Fibroblast of mammary gland (primary cell): Measurements from ENCODE around the gene LPCAT2.

Source experiments
- DNase-seq: peaks from one replicate; pipeline ENCODE4 v3.0.0-alpha.2; 2010; ENCODE audit warnings: low read depth
- H3K4me3 ChIP-seq: 2 replicates; pipeline ENCODE4 v1.5.1; 2011; ENCODE audit warnings: low read depth, mild to moderate bottlenecking, low read length, moderate library complexity; ENCODE audit not compliant: control insufficient read depth
- TF ChIP-seq, protein P1 (sequence below): conservative IDR thresholded peaks from 2 replicates; pipeline ENCODE4 v1.5.1; 2011; ENCODE audit warnings: low read depth, low read length, inconsistent platforms; ENCODE audit not compliant: control insufficient read depth, insufficient read depth

LPCAT2 gene

DNA sequence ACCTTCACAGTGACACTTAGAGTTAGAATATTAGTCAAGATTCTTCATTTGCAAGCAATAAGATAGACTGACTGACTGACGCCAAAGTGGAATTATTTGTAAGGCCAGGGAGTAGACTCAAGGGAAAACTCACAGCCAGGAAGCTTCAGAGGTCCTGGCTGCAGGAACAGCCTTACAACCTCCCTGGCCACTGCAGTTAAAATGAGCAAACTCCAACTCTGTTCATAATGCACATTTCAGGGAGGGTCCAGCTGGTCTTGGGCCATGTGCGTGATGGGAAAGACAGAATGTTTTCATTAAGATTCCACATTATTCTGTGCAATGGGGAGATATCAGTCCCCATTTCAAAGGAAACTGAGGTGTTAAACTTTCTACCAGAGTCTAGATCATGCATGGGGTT, 67.5 kb downstream of the LPCAT2 start:
- TF ChIP-seq, protein P1, sequence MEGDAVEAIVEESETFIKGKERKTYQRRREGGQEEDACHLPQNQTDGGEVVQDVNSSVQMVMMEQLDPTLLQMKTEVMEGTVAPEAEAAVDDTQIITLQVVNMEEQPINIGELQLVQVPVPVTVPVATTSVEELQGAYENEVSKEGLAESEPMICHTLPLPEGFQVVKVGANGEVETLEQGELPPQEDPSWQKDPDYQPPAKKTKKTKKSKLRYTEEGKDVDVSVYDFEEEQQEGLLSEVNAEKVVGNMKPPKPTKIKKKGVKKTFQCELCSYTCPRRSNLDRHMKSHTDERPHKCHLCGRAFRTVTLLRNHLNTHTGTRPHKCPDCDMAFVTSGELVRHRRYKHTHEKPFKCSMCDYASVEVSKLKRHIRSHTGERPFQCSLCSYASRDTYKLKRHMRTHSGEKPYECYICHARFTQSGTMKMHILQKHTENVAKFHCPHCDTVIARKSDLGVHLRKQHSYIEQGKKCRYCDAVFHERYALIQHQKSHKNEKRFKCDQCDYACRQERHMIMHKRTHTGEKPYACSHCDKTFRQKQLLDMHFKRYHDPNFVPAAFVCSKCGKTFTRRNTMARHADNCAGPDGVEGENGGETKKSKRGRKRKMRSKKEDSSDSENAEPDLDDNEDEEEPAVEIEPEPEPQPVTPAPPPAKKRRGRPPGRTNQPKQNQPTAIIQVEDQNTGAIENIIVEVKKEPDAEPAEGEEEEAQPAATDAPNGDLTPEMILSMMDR = no peak
- DNase-seq = no peak
- H3K4me3 ChIP-seq = no peak overlapping the region

DNA sequence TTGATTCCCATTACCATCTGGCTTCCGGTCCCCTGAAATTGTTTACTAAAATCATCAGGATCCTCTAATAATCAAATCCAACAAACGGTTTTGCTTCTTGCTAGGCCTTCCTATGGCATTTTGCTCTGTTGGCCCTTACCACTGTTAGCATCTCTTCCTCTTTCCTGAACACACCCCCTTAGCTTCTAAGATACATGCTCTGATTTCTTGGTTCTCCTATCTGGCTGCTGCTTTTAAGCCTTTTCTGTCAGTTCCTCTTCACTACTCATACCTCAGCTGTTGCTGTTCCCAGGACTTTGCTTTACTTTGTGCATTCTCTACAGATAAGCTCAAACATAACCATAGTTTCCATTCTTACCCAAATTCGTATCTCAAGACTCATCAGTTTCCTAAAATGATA, 69.0 kb downstream of the LPCAT2 start:
- H3K4me3 ChIP-seq = no peak overlapping the region
- DNase-seq = no peak
- TF ChIP-seq, protein P1 = no peak

DNA sequence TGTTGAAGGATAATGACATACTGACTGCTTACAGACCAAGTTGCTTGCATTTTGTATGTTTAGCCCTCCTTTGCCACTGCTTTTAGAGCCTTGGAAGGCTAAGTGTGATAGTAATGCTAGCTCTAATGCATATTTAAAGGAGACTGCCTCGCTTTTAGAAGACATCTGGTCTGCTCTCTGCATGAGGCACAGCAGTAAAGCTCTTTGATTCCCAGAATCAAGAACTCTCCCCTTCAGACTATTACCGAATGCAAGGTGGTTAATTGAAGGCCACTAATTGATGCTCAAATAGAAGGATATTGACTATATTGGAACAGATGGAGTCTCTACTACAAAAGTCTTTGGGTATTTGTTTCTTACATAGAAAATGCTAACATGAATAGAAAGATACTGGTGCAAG, 76.8 kb downstream of the LPCAT2 start:
- DNase-seq = no peak
- H3K4me3 ChIP-seq = no peak overlapping the region
- TF ChIP-seq, protein P1 = no peak

- no peak overlapping the region for H3K4me3 ChIP-seq
- TF ChIP-seq, protein P1 = no peak
- no peak for DNase-seq
Observed at GRCh38 chr16:55588799-55589198, 79.9 kb downstream of the LPCAT2 start.

- TF ChIP-seq, protein P1 = no peak
- no peak overlapping the region for H3K4me3 ChIP-seq
Observed at GRCh38 chr16:55592306-55592705, 83.4 kb downstream of the LPCAT2 start.

GRCh38 chr16:55597928-55598327, 89.1 kb downstream of the LPCAT2 start:
- DNase-seq = no peak

More at GRCh38 chr16:55592306-55592705, 83.4 kb downstream of the LPCAT2 start:
- no peak for DNase-seq

More at GRCh38 chr16:55597928-55598327, 89.1 kb downstream of the LPCAT2 start:
- TF ChIP-seq, protein P1 = no peak
- no peak overlapping the region for H3K4me3 ChIP-seq
